Panc1 (cell line): ENCODE data around the gene BRIX1. TPM values are rescaled to one million over a fixed set of nuclear protein-coding genes. Genes with fewer than 3 reads are reported as not detected.
"Not testable (repeated sequence)": the region's sequence is repeated elsewhere in the genome, so short reads cannot be mapped to it uniquely, and the experiment has no call there.

Experiments used
- ATAC-seq: fragments of 200-7000 bp; cut with Tn5 transposase; 2 replicates; pipeline ENCODE4 v1.9.1; 2020; ENCODE audit warnings: mild to moderate bottlenecking, moderate library complexity
- BruUV-seq: library from RNA; stranded (reverse); fragments of 400-500 nt; replicated peaks from 2 replicates; lab custom pipeline; 2021; lab: Mats Ljungman, UMichigan
- CTCF ChIA-PET: fragments of 300-600 bp; sonication (Branson Sonifier 250); formaldehyde crosslinking; loops from one replicate; lab custom pipeline; 2022; ENCODE audit warnings: antibody characterized with exemption; lab: Charles Lee
- POLR2A ChIA-PET: fragments of 300-600 bp; sonication (Branson Sonifier 250); formaldehyde crosslinking; loops from one replicate; lab custom pipeline; 2022; ENCODE audit warnings: antibody characterized with exemption; lab: Charles Lee
- DNase-seq: peaks from one replicate; pipeline ENCODE4 v3.0.0-alpha.2; 2010; ENCODE audit warnings: low read depth, low spot score
- H3K27ac ChIP-seq: 2 replicates; pipeline ENCODE4 v1.5.1; 2011; ENCODE audit warnings: mild to moderate bottlenecking, low read length, inconsistent platforms
- H3K27me3 ChIP-seq: fragments of 200-500 bp; sonication (Bioruptor generic); 2 replicates; pipeline ENCODE4 v1.6.0; 2014; ENCODE audit warnings: low read length, inconsistent platforms; ENCODE audit not compliant: control insufficient read depth, insufficient read depth
- H3K36me3 ChIP-seq: fragments of 200-500 bp; sonication (Bioruptor generic); 2 replicates; pipeline ENCODE4 v1.5.1; 2014; ENCODE audit warnings: inconsistent platforms, mild to moderate bottlenecking, low read length, moderate library complexity; ENCODE audit not compliant: control insufficient read depth, insufficient read depth
- H3K4me1 ChIP-seq: 2 replicates; pipeline ENCODE4 v1.5.1; 2011; ENCODE audit warnings: inconsistent platforms, mild to moderate bottlenecking, low read length, moderate library complexity; ENCODE audit not compliant: control insufficient read depth, insufficient read depth
- H3K4me3 ChIP-seq, 2 experiments: 2 replicates each; pipeline ENCODE4 v1.5.1; 2011 to 2012; ENCODE audit warnings: low read depth in 2 of 2, low read length in 2 of 2, mild to moderate bottlenecking in 2 of 2, inconsistent platforms in 1 of 2, moderate library complexity in 1 of 2
- H3K9me3 ChIP-seq: fragments of 200-500 bp; sonication (Bioruptor generic); 2 replicates; pipeline ENCODE4 v1.5.1; 2014; ENCODE audit warnings: low read depth, mild to moderate bottlenecking, inconsistent platforms, low read length, moderate library complexity; ENCODE audit not compliant: control insufficient read depth, insufficient read depth
- POLR2AphosphoS5 ChIP-seq: IDR thresholded peaks from 2 replicates; pipeline ENCODE4 v1.6.1; 2012; ENCODE audit warnings: mild to moderate bottlenecking, low read depth, low read length, moderate library complexity
- SIN3A ChIP-seq: IDR thresholded peaks from 2 replicates; pipeline ENCODE4 v1.6.1; 2012; ENCODE audit warnings: low read depth, mild to moderate bottlenecking, low read length, moderate library complexity, borderline replicate concordance; ENCODE audit not compliant: insufficient read depth
- TCF7L2 ChIP-seq: IDR thresholded peaks from 2 replicates; pipeline ENCODE4 v1.6.1; 2011; ENCODE audit warnings: mild to moderate bottlenecking, low read depth, low read length, inconsistent platforms
- in situ Hi-C: cut with HindIII; loops from 2 replicates; pipeline ENCODE4 v1.10.0; 2016; ENCODE audit warnings: low sequenced_read_pairs, low pct_unique_long_range_greater_than_20kb
- intact Hi-C: fragments of 100-400 bp; cut with micrococcal nuclease; formaldehyde crosslinking; loops from one replicate; pipeline ENCODE4 v1.10.0; 2022; ENCODE audit not compliant: unreplicated experiment
- total RNA-seq: library from RNA; stranded (reverse); gene quantifications from one replicate; pipeline ENCODE4 v1.2.1, GENCODE V29; 2021; ENCODE audit not compliant: unreplicated experiment
- TF ChIP-seq, protein P1 (sequence below), 2 experiments: IDR thresholded peaks; 2 replicates each; pipeline ENCODE4 v1.6.1; 2011 to 2012; ENCODE audit warnings: low read depth in 2 of 2, control low read depth in 1 of 2, low read length in 1 of 2, mild to moderate bottlenecking in 1 of 2, moderate library complexity in 1 of 2; ENCODE audit not compliant: insufficient read depth in 1 of 2
- TF ChIP-seq, protein P2 (sequence below): fragments of 450-650 bp; IDR thresholded peaks from 2 replicates; pipeline ENCODE4 v1.5.1; 2017; ENCODE audit warnings: mild to moderate bottlenecking

Gene BRIX1
- total RNA-seq, 1 experiment from 2014 or later: 46.6 TPM

DNA sequence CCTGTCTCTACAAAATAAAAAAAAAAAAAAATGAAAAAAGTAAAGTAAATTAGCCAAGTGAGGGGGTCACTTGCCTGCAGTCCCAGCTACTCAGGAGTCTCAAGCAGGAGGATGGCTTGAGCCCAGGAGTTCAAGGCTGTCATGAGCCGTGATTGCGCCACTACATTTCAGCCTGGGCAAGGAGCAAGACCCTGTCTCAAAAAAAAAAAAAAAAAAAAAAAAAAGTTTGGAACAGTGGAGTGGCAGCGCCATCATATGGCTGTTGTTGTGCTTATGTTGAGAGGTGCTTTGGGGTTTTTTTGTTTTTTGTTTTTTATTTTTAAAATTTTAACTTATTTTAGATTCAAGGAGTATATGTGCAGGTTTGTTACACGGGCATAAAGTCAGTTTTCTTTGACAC lies 3.6 kb downstream of the BRIX1 start:
- intact Hi-C loops (no loop called here), in situ Hi-C loops (no loop called here)
- TF ChIP-seq, protein P1, sequence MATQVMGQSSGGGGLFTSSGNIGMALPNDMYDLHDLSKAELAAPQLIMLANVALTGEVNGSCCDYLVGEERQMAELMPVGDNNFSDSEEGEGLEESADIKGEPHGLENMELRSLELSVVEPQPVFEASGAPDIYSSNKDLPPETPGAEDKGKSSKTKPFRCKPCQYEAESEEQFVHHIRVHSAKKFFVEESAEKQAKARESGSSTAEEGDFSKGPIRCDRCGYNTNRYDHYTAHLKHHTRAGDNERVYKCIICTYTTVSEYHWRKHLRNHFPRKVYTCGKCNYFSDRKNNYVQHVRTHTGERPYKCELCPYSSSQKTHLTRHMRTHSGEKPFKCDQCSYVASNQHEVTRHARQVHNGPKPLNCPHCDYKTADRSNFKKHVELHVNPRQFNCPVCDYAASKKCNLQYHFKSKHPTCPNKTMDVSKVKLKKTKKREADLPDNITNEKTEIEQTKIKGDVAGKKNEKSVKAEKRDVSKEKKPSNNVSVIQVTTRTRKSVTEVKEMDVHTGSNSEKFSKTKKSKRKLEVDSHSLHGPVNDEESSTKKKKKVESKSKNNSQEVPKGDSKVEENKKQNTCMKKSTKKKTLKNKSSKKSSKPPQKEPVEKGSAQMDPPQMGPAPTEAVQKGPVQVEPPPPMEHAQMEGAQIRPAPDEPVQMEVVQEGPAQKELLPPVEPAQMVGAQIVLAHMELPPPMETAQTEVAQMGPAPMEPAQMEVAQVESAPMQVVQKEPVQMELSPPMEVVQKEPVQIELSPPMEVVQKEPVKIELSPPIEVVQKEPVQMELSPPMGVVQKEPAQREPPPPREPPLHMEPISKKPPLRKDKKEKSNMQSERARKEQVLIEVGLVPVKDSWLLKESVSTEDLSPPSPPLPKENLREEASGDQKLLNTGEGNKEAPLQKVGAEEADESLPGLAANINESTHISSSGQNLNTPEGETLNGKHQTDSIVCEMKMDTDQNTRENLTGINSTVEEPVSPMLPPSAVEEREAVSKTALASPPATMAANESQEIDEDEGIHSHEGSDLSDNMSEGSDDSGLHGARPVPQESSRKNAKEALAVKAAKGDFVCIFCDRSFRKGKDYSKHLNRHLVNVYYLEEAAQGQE (IDR thresholded peaks at IDR 0.05; ENCODE audit: insufficient read depth in 1 of 2, low read depth in 2 of 2, low read length in 1 of 2): no peak
- TF ChIP-seq POLR2AphosphoS5 (no peak), TCF7L2 (no peak), SIN3A (no peak)
- TF ChIP-seq, protein P2, sequence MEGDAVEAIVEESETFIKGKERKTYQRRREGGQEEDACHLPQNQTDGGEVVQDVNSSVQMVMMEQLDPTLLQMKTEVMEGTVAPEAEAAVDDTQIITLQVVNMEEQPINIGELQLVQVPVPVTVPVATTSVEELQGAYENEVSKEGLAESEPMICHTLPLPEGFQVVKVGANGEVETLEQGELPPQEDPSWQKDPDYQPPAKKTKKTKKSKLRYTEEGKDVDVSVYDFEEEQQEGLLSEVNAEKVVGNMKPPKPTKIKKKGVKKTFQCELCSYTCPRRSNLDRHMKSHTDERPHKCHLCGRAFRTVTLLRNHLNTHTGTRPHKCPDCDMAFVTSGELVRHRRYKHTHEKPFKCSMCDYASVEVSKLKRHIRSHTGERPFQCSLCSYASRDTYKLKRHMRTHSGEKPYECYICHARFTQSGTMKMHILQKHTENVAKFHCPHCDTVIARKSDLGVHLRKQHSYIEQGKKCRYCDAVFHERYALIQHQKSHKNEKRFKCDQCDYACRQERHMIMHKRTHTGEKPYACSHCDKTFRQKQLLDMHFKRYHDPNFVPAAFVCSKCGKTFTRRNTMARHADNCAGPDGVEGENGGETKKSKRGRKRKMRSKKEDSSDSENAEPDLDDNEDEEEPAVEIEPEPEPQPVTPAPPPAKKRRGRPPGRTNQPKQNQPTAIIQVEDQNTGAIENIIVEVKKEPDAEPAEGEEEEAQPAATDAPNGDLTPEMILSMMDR: peak; percentile 44; the same call in 1 of the 2 replicates
- ChIA-PET CTCF (interaction anchor here (0.7 kb wide), 2 partner anchors 84 to 442 kb away, joined by 6 to 10 read pairs; no protein-coding TSS in a partner anchor), POLR2A (no interaction called here)
- DNase-seq: no peak
- H3K9me3 ChIP-seq: no peaks in the 10 kb centered on the region
- peaks cover 22% of the 10 kb centered on the region for H3K4me1 ChIP-seq
- no peak overlapping the region for H3K27ac ChIP-seq
- no TSS peak for BruUV-seq
- ATAC-seq: no peak
- no peaks in the 10 kb centered on the region for H3K27me3 ChIP-seq
- H3K36me3 ChIP-seq: peaks cover 47% of the 10 kb centered on the region
- H3K4me3 ChIP-seq: no peak overlapping the region

DNA sequence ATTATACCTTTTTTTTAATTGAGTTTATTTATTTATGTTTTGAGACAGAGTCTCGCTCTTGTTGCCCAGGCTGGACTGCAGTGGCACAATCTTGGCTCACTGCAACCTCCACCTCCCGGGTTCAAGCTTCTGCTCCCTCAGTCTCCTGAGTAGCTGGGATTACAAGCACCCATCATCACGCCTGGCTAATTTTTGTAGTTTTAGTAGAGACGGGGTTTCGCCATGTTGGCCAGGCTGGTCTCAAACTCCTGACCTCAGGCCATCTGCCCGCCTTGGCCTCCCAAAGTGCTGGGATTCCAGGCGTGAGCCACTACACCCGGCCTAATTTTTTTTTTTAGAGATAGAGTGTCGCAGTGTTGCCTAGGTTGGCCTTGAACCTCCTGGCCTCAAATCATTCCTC lies 7.7 kb downstream of the BRIX1 start:
- H3K9me3 ChIP-seq, POLR2A ChIA-PET, intact Hi-C loops, H3K27me3 ChIP-seq, CTCF ChIA-PET, H3K4me3 ChIP-seq, DNase-seq, in situ Hi-C loops, BruUV-seq: not testable (repeated sequence)
- Histone ChIP-seq H3K36me3 (peaks cover 61% of the 10 kb centered on the region), H3K27ac (peak overlapping the region; percentile 76), H3K4me1 (peaks cover 27% of the 10 kb centered on the region)
- peak; percentile 42 for ATAC-seq

DNA sequence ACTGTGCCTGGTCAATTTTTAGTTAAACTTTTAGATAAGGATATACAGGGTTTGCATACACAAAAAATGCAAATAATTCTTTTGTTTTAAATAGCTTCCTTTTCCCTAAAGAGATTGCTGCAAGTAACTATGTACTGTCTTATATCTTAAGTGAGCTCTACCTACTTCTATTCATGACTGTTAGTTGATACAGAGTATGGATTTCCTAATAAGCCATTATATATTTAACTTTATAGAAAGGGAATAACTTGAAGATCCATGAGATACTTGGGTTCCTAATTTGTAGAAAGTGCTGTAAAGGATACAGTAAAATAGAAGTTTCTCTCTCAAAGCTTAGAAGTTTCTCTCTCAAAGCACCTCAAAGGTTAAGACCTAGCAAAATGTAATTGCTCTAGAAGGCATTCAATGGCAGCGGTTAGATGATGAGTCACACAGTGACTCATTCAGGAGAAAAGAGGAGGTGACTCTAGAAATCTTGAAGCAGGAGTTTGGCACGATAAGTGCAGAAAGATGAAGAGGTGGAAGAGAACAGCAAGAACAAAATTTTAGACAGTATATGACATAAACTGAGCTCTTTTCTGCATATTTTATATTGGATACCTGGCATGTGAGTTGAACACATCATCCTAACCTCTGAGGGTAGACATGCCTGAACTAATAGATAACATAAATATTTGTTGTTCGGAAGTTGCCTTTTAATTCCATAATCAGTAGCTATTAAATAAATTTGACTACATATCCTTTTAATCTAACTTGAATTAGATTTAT lies 8.4 kb downstream of the BRIX1 start:
- ATAC-seq (peak; percentile 95), DNase-seq (peak; percentile 88)
- Histone ChIP-seq H3K27me3 (no peaks in the 10 kb centered on the region), H3K27ac (peak overlapping the region; percentile 76), H3K36me3 (peaks cover 61% of the 10 kb centered on the region), H3K4me1 (peaks cover 33% of the 10 kb centered on the region), H3K9me3 (no peaks in the 10 kb centered on the region), H3K4me3 (no peak overlapping the region)
- in situ Hi-C loops: no loop called here
- ChIA-PET POLR2A (no interaction called here), CTCF (no interaction called here)
- intact Hi-C loops: no loop called here
- no TSS peak for BruUV-seq
- TF ChIP-seq, protein P2: no peak
- TF ChIP-seq TCF7L2 (no peak), SIN3A (no peak), POLR2AphosphoS5 (peak; percentile 29; the same call in 1 of the 2 replicates)
- TF ChIP-seq, protein P1 (IDR thresholded peaks at IDR 0.05; ENCODE audit: insufficient read depth in 1 of 2, low read depth in 2 of 2, low read length in 1 of 2): no peak
